SK-N-SH (cell line): ENCODE results near the gene FERMT1. TPM values are rescaled to one million over a fixed set of nuclear protein-coding genes. Genes with fewer than 3 reads are reported as not detected.

ENCODE experiments used
- CTCF ChIA-PET: fragments of 300-600, 350-600 bp; formaldehyde crosslinking; extraction: SDS; loops from one replicate; lab custom pipeline; 2021; lab: Yijun Ruan, JAX
- POLR2A ChIA-PET: fragments of 350-600 bp; sonication (Branson Sonifier 250); formaldehyde crosslinking; extraction: SDS; loops from one replicate; lab custom pipeline; 2020; ENCODE audit warnings: antibody characterized with exemption, inconsistent platforms; lab: Yijun Ruan, JAX
- DNase-seq: peaks from one replicate; pipeline ENCODE4 v3.0.0; 2012
- H2AFZ ChIP-seq: fragments of 200-600 bp; sonication (generic); 2 replicates; pipeline ENCODE4 v1.8.1; 2016; ENCODE audit warnings: antibody characterized with exemption, mild to moderate bottlenecking, low read depth
- H3F3A ChIP-seq: fragments of 200-600 bp; sonication (generic); replicated peaks from 2 replicates; pipeline ENCODE3; 2016; ENCODE audit warnings: antibody characterized with exemption, mild to moderate bottlenecking; ENCODE audit not compliant: insufficient read depth
- H3K27ac ChIP-seq, 2 experiments: fragments of 200-500 bp in 1 of 2; fragments of 200-600 bp in 1 of 2; sonication (Bioruptor generic) in 1 of 2; sonication (generic), shearing (Covaris generic) in 1 of 2; 2 replicates each; pipeline versions ENCODE4 v1.5.1 to v1.6.1; 2014 to 2016; ENCODE audit warnings: low read depth in 2 of 2, inconsistent platforms in 1 of 2, low read length in 1 of 2, mild to moderate bottlenecking in 1 of 2, mixed read lengths in 1 of 2
- H3K27me3 ChIP-seq: fragments of 200-600 bp; sonication (generic), shearing (Covaris generic); 2 replicates; pipeline ENCODE4 v1.6.1; 2016; ENCODE audit warnings: mixed run types; ENCODE audit not compliant: insufficient read depth
- H3K36me3 ChIP-seq, 2 experiments: fragments of 200-500 bp in 1 of 2; fragments of 200-600 bp in 1 of 2; sonication (Bioruptor generic) in 1 of 2; sonication (generic) in 1 of 2; replicated peaks in 1 of 2; 2 replicates each; pipeline versions ENCODE3 to v1.5.1; 2014 to 2016; ENCODE audit warnings: low read length in 1 of 2, mild to moderate bottlenecking in 1 of 2; ENCODE audit not compliant: insufficient read depth in 2 of 2, control insufficient read depth in 1 of 2
- H3K4me1 ChIP-seq, 2 experiments: fragments of 200-500 bp in 1 of 2; fragments of 200-600 bp in 1 of 2; sonication (Bioruptor generic) in 1 of 2; sonication (generic), shearing (Covaris generic) in 1 of 2; 2 replicates each; pipeline versions ENCODE4 v1.5.1 to v1.6.1; 2014 to 2016; ENCODE audit warnings: low read depth in 1 of 2, low read length in 1 of 2, mixed run types in 1 of 2; ENCODE audit not compliant: insufficient read depth in 2 of 2, control insufficient read depth in 1 of 2
- H3K4me2 ChIP-seq: fragments of 200-600 bp; sonication (generic), shearing (Covaris generic); 2 replicates; pipeline ENCODE4 v1.6.1; 2017; ENCODE audit warnings: mixed run types
- H3K4me3 ChIP-seq, 2 experiments: fragments of 200-500 bp in 1 of 2; fragments of 200-600 bp in 1 of 2; sonication (Bioruptor generic) in 1 of 2; sonication (generic), shearing (Covaris generic) in 1 of 2; 2 replicates each; pipeline versions ENCODE4 v1.5.1 to v1.8.1; 2014 to 2016; ENCODE audit warnings: low read depth in 2 of 2, inconsistent platforms in 1 of 2, low read length in 1 of 2, mild to moderate bottlenecking in 1 of 2, mixed read lengths in 1 of 2, moderate library complexity in 1 of 2
- H3K79me2 ChIP-seq: fragments of 200-600 bp; sonication (generic); 2 replicates; pipeline ENCODE4 v1.8.1; 2017; ENCODE audit warnings: mild to moderate bottlenecking; ENCODE audit not compliant: insufficient read depth
- H3K9ac ChIP-seq: fragments of 200-600 bp; sonication (generic); 2 replicates; pipeline ENCODE4 v1.6.1; 2017; ENCODE audit warnings: mixed run types
- H3K9me2 ChIP-seq: fragments of 200-600 bp; sonication (generic); 2 replicates; pipeline ENCODE4 v1.6.1; 2017; ENCODE audit warnings: mixed run types
- H3K9me3 ChIP-seq: fragments of 200-600 bp; sonication (generic); 2 replicates; pipeline ENCODE4 v1.6.1; 2017; ENCODE audit warnings: mixed run types, mild to moderate bottlenecking, moderate library complexity
- H4K20me1 ChIP-seq: fragments of 200-600 bp; sonication (generic); 2 replicates; pipeline ENCODE4 v1.6.1; 2017; ENCODE audit warnings: mild to moderate bottlenecking, mixed run types; ENCODE audit not compliant: insufficient read depth
- CHD2 ChIP-seq: fragments of 150-350 bp; IDR thresholded peaks from 2 replicates; pipeline ENCODE4 v1.6.1; 2018; ENCODE audit warnings: low read length; ENCODE audit not compliant: partially characterized antibody
- EZH2phosphoT487 ChIP-seq: fragments of 200-600 bp; sonication (generic); IDR thresholded peaks from 2 replicates; pipeline ENCODE4 v1.6.1; 2017; ENCODE audit warnings: low read depth, mixed run types, mild to moderate bottlenecking, antibody characterized with exemption, moderate library complexity, borderline replicate concordance
- FOXJ3 ChIP-seq: sonication (generic); formaldehyde crosslinking; IDR thresholded peaks from 2 replicates; pipeline ENCODE4 v1.5.1; 2020; ENCODE audit warnings: mild to moderate bottlenecking, missing genetic modification reagents
- FOXM1 ChIP-seq: IDR thresholded peaks from 2 replicates; pipeline ENCODE4 v1.4.0; 2012; ENCODE audit warnings: low read depth, mild to moderate bottlenecking
- GABPA ChIP-seq: IDR thresholded peaks from 2 replicates; pipeline ENCODE4 v1.4.0; 2012; ENCODE audit warnings: low read depth, mild to moderate bottlenecking
- MAX ChIP-seq: IDR thresholded peaks from 2 replicates; pipeline ENCODE4 v1.4.0; 2012; ENCODE audit warnings: low read depth
- MEF2A ChIP-seq: IDR thresholded peaks from 2 replicates; pipeline ENCODE4 v1.4.0; 2012; ENCODE audit warnings: low read depth, borderline replicate concordance
- NFIC ChIP-seq: IDR thresholded peaks from 2 replicates; pipeline ENCODE4 v1.4.0; 2012; ENCODE audit warnings: borderline replicate concordance
- RAD21 ChIP-seq: IDR thresholded peaks from 2 replicates; pipeline ENCODE4 v1.6.1; 2012; ENCODE audit warnings: mild to moderate bottlenecking, low read length
- RCOR1 ChIP-seq: fragments of 150-350 bp; IDR thresholded peaks from 2 replicates; pipeline ENCODE4 v1.6.1; 2017; ENCODE audit warnings: antibody characterized with exemption, low read length
- RFX5 ChIP-seq: IDR thresholded peaks from 2 replicates; pipeline ENCODE4 v1.6.1; 2012; ENCODE audit warnings: mild to moderate bottlenecking, improper control_type of control experiment, low read length
- SIN3A ChIP-seq: IDR thresholded peaks from 2 replicates; pipeline ENCODE4 v1.6.1; 2012; ENCODE audit warnings: low read depth, mild to moderate bottlenecking, low read length, moderate library complexity, borderline replicate concordance
- TAF1 ChIP-seq: IDR thresholded peaks from 2 replicates; pipeline ENCODE4 v1.6.1; 2012; ENCODE audit warnings: low read depth, mild to moderate bottlenecking, low read length, moderate library complexity, borderline replicate concordance
- USF2 ChIP-seq: fragments of 150-350 bp; IDR thresholded peaks from 2 replicates; pipeline ENCODE4 v1.6.1; 2017; ENCODE audit warnings: antibody characterized with exemption, low read length, low read depth, borderline replicate concordance
- ZBTB33 ChIP-seq: IDR thresholded peaks from 2 replicates; pipeline ENCODE4 v1.4.0; 2012; ENCODE audit warnings: low read depth, borderline replicate concordance
- WGBS: methylation state at CpG from one replicate; pipeline ENCODE4 v1.1.6; 2017; ENCODE audit warnings: low lambda C conversion rate; 5-methylcytosine and 5-hydroxymethylcytosine counted together
- polyA plus RNA-seq, 3 experiments: library from polyadenylated mRNA; depleted of rRNA; stranded (reverse); fragments of >200 nt; gene quantifications; 2 replicates each; pipeline ENCODE4 v1.2.3, GENCODE V29; 2012
- TF ChIP-seq, protein P1 (sequence below): fragments of 150-350 bp; IDR thresholded peaks from 2 replicates; pipeline ENCODE4 v1.6.1; 2016; ENCODE audit warnings: mild to moderate bottlenecking, low read depth, low read length
- TF ChIP-seq, protein P2 (sequence below): IDR thresholded peaks from 2 replicates; pipeline ENCODE4 v1.4.0; 2012; ENCODE audit warnings: low read depth, borderline replicate concordance
- TF ChIP-seq, protein P3 (sequence below): fragments of 200-600 bp; sonication (generic); IDR thresholded peaks from 2 replicates; pipeline ENCODE4 v1.6.1; 2017; ENCODE audit warnings: antibody characterized with exemption, mild to moderate bottlenecking, moderate library complexity

The FERMT1 gene
- polyA plus RNA-seq, 1 of the 3 experiments (the other 2 are of a cell fraction): 0.81 TPM

DNA sequence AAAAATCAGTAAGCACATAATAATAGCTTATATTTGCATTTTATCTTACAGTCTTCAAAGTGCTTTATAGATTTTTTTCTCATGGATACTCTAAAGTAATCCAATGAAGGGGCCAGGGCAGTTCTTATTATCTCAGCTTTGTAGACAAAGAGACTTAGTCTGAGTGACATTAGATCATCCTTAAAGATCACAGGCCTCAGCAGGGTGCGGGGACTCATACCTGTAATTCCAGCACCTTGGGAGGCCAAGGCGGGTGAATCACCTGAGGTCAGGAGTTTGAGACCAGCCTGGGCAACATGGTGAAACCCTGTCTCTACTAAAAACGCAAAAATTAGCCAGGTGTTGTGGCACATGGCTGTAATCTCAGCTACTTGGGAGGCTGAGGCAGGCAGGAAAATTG lies 14.5 kb downstream of the FERMT1 start:
- Histone ChIP-seq H3K9ac (no peak overlapping the region), H3K9me3 (no peaks in the 10 kb centered on the region), H2AFZ (no peak overlapping the region), H3K4me2 (no peak overlapping the region), H3K27ac (no peak overlapping the region), H3K4me3 (no peak overlapping the region), H3K4me1 (no peaks in the 10 kb centered on the region), H3K79me2 (no peaks in the 10 kb centered on the region), H4K20me1 (no peaks in the 10 kb centered on the region), H3F3A (no peaks in the 10 kb centered on the region), H3K9me2 (no peaks in the 10 kb centered on the region), H3K36me3 (no peaks in the 10 kb centered on the region), H3K27me3 (no peaks in the 10 kb centered on the region)
- TF ChIP-seq, protein P1, sequence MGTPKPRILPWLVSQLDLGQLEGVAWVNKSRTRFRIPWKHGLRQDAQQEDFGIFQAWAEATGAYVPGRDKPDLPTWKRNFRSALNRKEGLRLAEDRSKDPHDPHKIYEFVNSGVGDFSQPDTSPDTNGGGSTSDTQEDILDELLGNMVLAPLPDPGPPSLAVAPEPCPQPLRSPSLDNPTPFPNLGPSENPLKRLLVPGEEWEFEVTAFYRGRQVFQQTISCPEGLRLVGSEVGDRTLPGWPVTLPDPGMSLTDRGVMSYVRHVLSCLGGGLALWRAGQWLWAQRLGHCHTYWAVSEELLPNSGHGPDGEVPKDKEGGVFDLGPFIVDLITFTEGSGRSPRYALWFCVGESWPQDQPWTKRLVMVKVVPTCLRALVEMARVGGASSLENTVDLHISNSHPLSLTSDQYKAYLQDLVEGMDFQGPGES: no peak
- TF ChIP-seq TAF1: no peak
- TF ChIP-seq CHD2: no peak
- TF ChIP-seq EZH2phosphoT487: no peak
- TF ChIP-seq, protein P2, sequence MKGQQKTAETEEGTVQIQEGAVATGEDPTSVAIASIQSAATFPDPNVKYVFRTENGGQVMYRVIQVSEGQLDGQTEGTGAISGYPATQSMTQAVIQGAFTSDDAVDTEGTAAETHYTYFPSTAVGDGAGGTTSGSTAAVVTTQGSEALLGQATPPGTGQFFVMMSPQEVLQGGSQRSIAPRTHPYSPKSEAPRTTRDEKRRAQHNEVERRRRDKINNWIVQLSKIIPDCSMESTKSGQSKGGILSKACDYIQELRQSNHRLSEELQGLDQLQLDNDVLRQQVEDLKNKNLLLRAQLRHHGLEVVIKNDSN: no peak
- no peak for TF ChIP-seq GABPA
- TF ChIP-seq, protein P3, sequence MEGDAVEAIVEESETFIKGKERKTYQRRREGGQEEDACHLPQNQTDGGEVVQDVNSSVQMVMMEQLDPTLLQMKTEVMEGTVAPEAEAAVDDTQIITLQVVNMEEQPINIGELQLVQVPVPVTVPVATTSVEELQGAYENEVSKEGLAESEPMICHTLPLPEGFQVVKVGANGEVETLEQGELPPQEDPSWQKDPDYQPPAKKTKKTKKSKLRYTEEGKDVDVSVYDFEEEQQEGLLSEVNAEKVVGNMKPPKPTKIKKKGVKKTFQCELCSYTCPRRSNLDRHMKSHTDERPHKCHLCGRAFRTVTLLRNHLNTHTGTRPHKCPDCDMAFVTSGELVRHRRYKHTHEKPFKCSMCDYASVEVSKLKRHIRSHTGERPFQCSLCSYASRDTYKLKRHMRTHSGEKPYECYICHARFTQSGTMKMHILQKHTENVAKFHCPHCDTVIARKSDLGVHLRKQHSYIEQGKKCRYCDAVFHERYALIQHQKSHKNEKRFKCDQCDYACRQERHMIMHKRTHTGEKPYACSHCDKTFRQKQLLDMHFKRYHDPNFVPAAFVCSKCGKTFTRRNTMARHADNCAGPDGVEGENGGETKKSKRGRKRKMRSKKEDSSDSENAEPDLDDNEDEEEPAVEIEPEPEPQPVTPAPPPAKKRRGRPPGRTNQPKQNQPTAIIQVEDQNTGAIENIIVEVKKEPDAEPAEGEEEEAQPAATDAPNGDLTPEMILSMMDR: no peak
- no peak for TF ChIP-seq MEF2A
- TF ChIP-seq RAD21: no peak
- TF ChIP-seq NFIC: no peak
- no peak for TF ChIP-seq MAX
- no peak for TF ChIP-seq RCOR1
- no peak for TF ChIP-seq SIN3A
- ChIA-PET POLR2A (no interaction called here), CTCF (no interaction called here)
- 59% methylated on average over 3 of the region's 3 CpGs for whole genome bisulfite sequencing
- DNase-seq: no peak

GRCh38 chr20:6104493-6105188 lies 18.2 kb downstream of the FERMT1 start:
- no peaks in the 10 kb centered on the region for H4K20me1 ChIP-seq
- no peaks in the 10 kb centered on the region for H3K9me2 ChIP-seq
- DNase-seq: no peak
- no peak overlapping the region for H3K4me3 ChIP-seq
- H3F3A ChIP-seq: no peaks in the 10 kb centered on the region
- ChIA-PET POLR2A (no interaction called here), CTCF (no interaction called here)
- no peak overlapping the region for H3K9ac ChIP-seq
- no peaks in the 10 kb centered on the region for H3K27me3 ChIP-seq
- no peak overlapping the region for H2AFZ ChIP-seq
- H3K36me3 ChIP-seq: no peaks in the 10 kb centered on the region
- 52% methylated on average over 7 of the region's 7 CpGs for WGBS
- H3K4me1 ChIP-seq: no peaks in the 10 kb centered on the region
- H3K4me2 ChIP-seq: peak overlapping the region; percentile 33; the same call in 1 of the 2 replicates
- H3K79me2 ChIP-seq: no peaks in the 10 kb centered on the region
- no peak overlapping the region for H3K27ac ChIP-seq
- H3K9me3 ChIP-seq: no peaks in the 10 kb centered on the region
- TF ChIP-seq RFX5: no peak
- TF ChIP-seq MAX: no peak
- no peak for TF ChIP-seq EZH2phosphoT487
- no peak for TF ChIP-seq FOXJ3 (CRISPR knock-in tag)
- no peak for TF ChIP-seq ZBTB33
- no peak for TF ChIP-seq FOXM1
- TF ChIP-seq, protein P1: no peak
- no peak for TF ChIP-seq USF2
